Activated CD4-positive, CD25-positive, alpha-beta regulatory T cell treated with anti-CD3 and anti-CD28 coated beads, Interleukin-2, amount 50 U/mL, for 24 hours (primary cell): Measurements from ENCODE around the gene SPATA33.

Experiments
- ATAC-seq, 2 donors: fragments of 150-1000 bp; cut with Tn5 transposase; one replicate each; pipeline ENCODE4 v1.10.0; 2021; ENCODE audit warnings: mild to moderate bottlenecking in 1 of 2, moderate library complexity in 1 of 2

SPATA33 gene

DNA sequence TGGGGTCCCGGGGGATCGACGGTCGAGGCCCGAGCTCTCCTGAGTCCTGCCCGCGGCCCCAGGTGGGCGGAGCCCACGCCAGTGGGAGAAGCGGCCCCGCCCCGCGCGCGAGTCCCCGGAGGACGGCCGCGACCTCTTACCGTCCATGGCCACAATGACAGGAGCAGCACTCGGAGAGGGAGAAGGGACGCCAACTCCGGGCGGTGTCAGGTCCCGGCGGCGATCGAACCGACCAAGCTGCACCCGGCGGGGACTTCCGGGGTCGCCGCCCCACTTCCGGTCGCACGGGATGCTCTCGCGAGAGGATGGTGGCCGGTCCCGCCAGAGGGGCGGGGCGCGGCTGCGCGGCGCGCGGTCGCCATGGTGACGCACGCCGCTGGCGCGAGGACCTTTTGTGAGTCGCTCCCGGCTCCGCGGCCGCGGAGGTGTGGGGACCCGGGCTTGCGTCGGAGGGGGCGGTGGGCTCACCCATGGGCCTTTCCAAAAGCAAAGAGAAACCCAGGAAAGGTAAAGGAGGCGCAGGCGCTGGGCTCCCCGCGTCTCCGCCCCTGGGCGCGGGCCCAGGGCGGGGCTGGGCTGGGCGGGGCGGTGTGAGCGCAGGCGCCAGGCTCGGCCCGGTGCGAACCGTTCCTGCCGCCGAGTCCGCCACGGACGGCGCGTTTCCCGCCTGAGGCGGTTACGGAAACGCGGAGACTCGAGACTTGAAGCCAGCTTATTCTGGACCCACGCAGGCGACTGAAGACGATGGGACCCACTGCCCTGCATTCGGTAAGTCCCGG, at the start of gene SPATA33, which contains the start of gene CHMP1A:
Gene SPATA33, plus strand, starts transcription at position 395 of the 779 bp plus-strand sequence. Its CDS starts 76 bp downstream, at position 471.
Gene CHMP1A, minus strand, starts transcription at position 267 of the 779 bp plus-strand sequence. Its CDS starts 120 bp downstream, at position 147.
- ATAC-seq: peak; percentile 91 to 93

- no peak for ATAC-seq
Measured at GRCh38 chr16:89607937-89608740, 49.5 kb upstream of the SPATA33 start.

GRCh38 chr16:89610108-89610453, 47.6 kb upstream of the SPATA33 start:
- no peak for ATAC-seq

DNA sequence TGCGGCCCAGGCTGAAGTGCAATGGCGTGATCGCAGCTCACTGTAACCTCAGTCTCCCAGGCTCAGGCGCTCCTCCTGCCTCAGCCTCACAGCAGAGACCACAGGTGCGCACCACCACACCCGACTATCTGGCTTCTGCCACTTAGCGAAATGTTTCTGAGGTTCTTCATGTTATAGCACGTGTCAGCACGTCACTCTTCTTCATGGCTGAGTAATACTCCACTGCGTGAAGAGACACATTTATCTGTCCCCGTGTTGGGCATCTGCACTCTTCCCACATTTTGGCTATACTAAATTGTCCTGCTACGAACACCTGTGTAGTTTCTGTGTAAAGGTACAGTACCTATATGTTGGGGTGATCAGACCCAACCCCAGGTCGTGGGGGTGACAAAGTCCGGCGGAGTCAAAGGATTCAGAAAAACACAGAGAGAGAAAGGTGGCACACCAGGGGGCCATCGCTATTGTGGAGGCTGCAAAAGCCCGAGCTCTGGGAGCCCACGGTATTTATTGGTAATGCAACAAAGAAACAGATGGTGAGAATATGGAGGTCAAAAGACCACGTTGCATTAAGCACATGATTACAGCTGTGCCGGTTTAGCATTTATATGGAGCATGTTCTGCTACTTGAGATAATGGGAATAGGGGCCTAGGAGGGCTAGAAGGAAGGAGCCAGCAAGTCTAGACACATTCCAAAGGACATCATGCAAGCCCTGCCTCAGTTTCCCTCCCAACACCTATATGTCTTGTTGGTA, 45.0 kb upstream of the SPATA33 start:
- no peak for ATAC-seq

DNA sequence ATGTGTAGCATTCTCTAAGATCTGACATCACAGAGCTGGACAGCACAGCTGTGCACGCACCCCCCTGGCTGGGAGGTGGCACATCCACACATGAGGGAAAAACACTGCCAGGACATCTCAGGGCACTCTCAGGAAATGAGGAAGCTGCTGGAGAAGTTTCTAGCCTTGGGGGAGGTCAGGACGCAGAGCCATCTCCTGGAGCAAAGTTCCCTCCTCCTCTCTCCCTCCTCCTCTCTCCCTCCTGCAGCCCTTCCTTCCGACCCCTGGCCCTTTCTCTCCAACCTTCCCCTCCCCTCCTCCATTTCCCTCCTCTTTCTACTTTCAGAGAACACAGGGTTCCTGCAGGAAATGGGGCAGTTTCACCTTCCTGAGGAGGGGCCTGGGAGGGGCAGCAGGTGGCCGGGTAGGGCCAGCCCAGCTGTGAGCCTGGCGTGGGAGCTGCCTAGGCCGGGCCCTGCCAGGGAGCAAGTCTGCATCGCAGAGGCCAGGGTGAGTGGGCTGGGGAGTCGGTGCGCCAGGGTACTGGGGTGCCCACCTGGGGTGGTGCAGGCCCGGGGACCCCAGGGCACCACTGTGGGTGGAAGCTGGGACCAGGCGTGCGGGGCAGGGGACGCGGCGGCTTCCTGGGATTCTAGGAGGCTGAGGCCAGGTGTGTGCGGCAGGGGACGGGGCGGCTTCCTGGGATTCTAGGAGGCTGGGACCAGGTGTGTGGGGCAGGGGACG, 44.2 kb upstream of the SPATA33 start, which contains the start of gene DPEP1:
Gene DPEP1, plus strand, starts transcription at position 412 of the 723 bp plus-strand sequence. CDS start 16,769 bp downstream, outside the sequence.
- ATAC-seq: no peak

DNA sequence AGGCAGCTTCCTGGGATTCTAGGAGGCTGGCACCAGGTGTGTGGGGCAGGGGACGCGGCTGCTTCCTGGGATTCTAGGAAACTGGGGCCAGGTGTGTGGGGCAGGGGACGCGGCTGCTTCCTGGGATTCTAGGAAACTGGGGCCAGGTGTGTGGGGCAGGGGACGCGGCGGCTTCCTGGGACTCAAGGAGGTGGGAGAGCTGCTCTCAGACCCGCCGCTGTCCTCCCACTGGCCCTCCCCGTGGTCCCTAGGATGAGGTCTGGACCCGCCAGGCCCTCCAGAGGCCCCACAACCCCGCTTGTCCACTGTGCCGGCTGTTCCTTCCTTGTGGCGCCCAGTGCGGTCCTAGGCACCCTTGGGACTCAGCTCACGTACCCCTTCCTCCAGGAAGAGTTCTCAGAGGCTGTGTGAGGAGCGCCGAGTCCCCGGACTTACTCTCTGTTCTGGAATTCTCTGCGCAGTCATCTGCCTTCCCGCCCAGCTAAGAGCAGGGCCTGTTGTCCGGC, 43.6 kb upstream of the SPATA33 start:
- no peak for ATAC-seq

DNA sequence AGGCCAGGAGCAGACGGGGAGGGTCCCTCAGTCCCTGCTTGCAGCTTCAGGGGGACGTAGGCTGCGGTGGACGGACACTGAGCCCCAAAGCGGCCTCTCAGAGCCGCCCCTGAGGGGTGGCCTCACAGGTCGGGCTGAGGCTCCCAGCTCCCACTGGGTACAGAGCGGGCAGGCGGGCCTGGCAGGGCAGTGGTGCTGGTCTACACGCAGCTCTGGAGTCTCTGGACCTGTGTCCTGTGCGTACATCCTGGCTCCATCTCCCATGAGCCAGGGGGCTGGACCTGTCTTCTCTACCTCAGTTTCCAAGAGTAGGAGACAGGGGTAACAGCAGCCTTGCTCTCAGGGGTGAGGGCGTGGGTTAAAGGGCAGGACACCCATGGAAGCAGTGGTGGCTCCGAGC, 42.5 kb upstream of the SPATA33 start:
- no peak for ATAC-seq

- peak in 1 of 2 donors; percentile 7 for ATAC-seq
Measured at GRCh38 chr16:89615596-89616090, 42.0 kb upstream of the SPATA33 start.

DNA sequence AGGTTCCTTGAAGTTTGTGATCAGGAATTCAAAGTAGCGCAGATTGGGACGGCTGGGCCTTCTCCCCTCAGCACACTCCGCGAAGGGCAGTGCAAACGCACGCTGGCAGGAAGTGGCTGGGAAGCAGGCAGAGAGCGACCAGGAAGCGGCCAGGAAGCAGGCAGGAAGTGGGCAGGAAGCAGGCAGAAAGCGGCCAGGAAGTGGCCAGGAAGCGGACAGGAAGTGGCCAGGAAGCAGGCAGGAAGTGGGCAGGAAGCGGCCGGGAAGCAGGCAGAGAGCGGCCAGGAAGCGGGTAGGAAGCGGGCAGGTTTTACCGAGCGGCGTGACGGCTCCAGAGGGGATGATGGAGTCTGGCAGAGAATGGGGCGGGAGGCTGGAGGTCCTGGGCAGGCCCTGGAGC, 41.0 kb upstream of the SPATA33 start:
- ATAC-seq: no peak

DNA sequence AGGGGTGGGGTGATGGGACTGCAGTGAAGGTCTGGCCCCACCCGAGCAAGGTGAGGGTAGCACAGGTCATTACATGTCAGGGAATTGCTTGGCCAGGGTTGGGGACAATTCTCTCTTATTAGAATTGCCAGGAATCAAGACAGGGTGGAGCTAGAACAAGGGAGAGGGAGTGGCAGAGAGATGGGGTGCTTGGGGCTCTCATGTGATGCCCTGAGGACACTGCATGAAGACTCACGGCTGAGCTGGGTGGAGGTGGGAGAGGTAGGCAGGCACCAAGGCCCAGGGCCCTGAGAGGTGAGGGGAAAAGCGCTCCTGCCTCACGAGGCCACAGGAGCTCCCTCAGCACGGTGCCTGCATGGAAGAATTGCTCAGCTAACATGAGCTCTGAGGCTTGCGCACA, 40.6 kb upstream of the SPATA33 start:
- no peak for ATAC-seq

- ATAC-seq: no peak
Measured at GRCh38 chr16:89618109-89618998, 39.3 kb upstream of the SPATA33 start.

DNA sequence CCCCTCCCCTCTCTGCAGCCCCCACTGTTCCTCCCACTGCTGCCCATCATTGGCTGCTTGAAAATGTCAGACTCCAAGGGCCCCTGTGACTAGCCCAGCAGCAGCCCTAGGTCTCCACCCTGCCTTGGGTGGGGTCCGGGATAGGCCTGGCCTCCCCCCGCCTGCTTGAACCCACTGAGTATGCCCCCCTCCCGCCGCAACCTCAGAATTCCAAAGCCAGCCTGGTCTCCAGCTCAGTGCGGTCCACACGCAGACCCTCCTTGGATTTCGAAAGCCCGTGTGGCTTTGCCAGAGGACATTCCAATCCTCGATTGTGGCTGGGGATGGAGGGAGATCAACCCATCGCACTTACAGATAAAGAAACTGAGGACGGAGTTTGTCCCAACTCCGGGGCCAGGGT, 37.8 kb upstream of the SPATA33 start:
- no peak for ATAC-seq

DNA sequence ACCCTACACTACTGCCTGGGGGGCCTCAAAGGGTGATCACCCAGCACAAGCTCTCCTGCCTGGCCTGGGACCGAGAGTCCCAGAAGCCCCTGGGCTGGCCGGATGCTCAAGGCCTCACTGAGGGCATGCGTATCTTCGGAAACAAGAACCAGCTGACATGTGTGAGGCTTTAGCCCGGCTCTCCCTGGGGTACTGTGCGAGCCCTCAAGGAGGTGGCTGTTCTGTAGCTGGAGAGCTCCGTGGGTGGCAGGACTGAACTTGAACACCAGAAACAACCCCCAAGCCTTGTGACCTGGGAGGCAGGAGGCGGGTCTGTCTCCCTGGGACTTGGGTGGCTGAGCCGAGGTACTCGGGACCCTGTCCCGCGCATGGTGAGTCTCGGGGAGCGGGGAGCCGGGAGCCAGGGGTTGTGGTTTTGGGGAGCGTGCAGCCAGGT, 37.2 kb upstream of the SPATA33 start:
- no peak for ATAC-seq

DNA sequence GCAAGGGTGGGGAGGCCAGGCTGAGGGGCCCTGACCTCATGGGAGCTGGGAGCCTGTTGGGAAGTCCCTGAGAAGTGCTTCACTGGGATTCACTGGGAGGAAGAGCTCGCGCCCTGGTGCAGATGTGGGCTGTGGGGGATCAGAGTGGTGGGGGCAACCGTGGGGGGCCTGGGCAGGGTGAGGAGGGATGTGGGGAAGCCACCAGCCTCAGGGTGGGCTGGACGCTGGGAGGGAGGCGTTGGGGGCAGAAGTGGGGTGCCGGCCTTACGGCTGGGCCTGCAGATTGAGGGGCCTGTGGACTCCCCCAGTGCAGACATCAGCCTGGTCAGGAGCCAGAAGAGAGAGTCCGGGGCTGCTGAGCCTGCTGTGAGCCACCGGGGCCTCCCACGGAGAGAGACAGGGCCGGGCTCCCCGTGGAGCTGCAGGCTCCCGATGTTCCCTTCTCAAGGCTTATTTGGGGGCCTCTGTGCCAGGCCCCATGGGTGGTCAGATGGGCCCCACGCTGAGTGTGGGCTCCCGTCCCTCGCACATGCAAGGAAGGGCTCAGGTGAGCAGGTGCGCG, 36.4 kb upstream of the SPATA33 start:
- ATAC-seq: no peak

DNA sequence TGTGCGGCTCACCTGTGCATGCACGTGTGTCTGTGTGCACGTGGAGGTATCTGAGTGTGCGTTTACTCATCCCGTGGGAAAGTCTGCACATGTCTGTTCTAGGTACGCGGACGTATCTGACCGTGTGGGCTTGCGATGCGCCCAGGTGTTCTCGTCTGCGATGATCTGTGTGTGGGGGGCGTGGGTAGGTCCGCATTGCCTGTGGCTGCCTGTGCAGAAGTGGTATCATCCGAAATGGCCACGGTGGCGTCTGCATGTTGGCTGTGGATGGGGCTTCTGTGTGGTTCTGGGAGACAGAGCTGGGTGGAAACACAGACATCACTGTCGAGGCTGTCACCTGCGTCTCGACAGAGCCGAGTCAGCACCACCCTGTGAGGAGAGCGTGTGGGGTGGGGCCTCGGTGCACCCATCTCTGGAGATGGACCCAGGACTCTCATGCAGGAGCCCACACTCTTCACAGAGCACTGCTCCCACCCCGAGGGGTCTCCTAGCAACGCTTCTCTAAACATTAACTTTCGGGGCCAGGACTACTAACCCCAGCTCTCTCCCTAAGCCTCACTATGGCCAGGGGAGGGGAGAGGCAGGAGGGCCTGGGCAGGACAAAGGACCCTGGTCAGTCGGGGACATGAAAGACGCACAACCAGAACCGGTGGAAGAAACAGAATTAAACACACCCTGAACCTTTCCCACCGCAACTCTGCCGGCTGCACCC, 35.8 kb upstream of the SPATA33 start:
- no peak for ATAC-seq

DNA sequence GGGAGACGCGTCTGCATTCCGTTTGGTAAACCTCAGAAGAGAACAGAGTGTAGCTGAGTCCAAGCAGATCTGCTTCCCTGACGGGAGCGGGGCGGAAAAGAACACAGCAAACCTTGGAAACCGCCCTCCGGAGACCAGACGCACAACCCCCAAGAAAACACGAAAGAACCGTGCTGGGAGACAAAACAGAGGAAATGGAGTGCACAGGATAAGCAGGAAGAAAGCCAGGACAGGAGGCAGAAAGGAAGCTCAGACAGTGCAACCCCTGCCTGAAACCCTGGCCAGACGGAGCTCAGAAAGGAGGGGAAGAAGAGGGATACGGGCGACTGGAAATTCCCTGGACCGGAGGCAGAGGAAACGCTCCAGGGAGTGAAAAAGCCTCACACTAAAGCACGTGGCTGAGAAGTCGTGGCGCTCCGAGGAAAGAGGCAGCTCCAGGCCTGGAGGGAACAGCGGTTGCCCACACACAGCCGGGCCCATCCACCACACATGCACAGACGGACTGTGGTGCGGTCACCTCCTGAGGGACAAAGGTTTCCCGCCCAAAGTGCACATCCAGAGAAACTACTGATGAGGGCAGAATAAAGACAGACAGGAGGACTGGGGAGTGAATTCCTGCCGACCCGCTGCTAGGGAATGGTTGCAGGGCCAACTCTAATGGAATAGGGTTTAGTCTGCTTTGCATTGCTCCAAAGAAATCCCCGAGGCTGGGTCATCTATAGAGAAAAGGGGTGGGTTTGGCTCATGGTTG, 34.0 kb upstream of the SPATA33 start:
- ATAC-seq: no peak

DNA sequence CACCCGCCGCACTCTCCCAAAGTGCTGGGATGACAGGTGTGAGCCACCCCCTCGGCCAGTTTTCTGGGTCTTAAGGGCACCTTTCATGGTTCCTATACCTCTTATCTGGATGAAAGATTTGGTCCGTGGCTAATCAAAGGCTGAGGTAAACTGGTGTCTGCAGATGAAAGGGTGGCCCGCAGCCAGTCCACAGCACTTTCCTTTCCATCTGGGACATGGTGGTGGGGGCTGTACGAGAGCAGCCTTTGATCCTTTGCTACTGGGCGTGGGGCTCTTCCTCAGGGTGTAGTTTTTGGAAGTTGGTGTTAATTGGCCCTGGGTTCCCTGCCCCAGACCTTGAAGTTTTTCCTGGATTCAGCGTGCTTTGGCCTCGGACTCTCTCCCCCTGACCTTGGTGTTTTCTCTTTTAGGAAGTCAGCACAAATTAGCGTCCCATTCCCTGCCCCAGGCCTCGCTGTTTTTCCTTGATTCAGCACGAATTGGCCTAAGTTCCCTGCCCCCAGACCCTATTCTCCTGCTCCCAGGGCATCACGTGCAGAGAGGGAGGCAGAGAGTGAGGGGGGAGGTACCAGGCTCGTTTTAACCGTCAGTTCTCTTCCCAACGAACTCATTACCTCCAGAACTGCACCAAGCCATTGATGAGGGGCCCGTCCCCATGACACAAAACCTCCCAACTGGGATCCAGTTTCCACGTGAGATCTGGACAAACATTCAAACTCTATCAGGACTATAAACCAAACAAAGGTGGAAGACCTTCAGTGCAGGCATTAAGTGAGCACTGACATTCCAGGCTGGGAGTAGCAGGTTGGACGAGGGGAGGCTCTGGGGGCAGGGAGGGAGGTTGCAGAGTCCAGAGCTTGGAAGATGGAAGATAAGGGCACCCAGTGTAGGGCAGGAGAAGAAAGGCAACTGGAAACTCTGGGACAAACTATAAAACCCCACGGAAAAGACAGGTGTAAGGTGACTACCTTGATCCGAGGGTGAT, 32.6 kb upstream of the SPATA33 start:
- ATAC-seq: no peak
